Islet of Langerhans (tissue), 1 donor: ENCODE data around the gene DDI1.

ENCODE experiments used
- FAIRE-seq: peaks from one replicate; lab custom pipeline; 2011; peaks lifted over from hg19 to GRCh38; lab: Jason Lieb, UNC

DDI1 gene

DNA sequence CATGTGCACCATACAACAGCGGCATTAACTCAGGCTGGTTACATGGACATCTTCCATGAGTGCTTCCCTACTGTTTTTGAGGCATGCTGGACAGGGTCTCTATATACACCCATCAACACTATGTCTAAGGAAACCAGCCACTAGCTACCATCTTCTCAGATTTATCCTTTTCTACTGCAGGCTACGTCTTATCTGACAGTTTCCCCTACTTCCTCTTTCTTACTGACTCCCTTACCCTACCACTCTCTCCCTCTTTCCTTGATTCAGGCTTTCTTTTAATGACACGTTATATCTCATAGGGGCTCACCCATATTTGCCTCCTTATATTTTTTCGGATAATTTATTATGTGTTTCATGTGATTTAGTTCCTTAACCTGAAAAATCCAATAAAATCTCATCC, 41.8 kb downstream of the DDI1 start:
- no peak for FAIRE-seq

DNA sequence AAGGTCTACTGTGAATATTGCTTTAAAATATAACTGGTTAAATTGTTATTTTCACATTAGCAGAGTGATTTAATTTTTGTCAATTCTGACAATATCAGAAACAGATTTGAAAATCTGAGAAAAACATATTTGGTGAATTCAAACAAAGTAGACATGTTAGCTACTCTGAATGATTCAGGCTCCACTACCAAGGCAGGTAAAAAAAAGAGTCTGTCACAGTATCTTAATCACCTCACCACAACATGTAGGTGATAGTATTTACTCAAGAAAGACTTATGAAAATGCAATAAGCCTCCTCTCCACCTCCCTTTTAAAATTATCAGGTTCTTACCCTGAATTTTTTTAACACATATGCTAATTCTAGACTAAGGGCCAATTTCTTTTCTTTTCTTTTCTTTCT, 42.6 kb downstream of the DDI1 start:
- FAIRE-seq: no peak

DNA sequence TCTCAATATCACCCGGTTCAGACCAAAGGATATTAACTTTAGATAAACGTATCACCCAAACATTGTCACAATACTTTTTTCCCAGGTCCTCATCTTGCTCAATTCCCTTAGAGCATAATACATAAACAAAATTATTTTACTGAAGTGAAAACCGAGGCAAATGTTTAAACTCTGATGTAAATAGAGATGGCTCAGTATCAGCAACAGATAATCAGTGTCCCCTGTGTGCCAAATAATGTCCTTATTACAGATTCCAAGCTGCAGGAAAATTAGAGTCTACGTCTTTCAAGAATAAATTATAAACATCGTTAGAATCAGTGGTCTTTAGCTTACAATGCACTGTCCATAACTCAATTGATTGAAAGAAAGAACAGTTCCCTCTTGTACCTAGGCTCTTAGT, 50.2 kb downstream of the DDI1 start:
- no peak for FAIRE-seq
